ENCODE measurements around the gene YBX3.

YBX3 gene

DNA sequence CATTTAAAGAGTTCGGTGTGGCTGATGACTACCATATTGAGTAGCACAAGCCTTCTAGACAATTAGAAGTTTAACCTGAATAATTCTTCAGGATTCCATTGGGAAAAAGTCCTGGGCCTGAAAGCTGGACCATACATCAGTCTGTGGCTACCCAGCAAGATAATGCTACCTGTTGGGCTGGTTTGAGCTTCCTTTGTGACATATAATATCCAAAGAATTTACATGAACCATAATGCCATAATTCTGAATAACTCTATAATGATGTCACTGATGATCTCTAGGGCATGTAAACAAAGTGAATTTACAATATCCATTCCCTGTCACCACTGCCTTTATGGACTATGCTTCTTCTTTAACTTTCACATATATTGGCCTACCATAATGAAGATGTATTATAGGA lies 3.8 kb upstream of the YBX3 start:
- TF ChIP-seq, protein P1, sequence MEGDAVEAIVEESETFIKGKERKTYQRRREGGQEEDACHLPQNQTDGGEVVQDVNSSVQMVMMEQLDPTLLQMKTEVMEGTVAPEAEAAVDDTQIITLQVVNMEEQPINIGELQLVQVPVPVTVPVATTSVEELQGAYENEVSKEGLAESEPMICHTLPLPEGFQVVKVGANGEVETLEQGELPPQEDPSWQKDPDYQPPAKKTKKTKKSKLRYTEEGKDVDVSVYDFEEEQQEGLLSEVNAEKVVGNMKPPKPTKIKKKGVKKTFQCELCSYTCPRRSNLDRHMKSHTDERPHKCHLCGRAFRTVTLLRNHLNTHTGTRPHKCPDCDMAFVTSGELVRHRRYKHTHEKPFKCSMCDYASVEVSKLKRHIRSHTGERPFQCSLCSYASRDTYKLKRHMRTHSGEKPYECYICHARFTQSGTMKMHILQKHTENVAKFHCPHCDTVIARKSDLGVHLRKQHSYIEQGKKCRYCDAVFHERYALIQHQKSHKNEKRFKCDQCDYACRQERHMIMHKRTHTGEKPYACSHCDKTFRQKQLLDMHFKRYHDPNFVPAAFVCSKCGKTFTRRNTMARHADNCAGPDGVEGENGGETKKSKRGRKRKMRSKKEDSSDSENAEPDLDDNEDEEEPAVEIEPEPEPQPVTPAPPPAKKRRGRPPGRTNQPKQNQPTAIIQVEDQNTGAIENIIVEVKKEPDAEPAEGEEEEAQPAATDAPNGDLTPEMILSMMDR (IDR thresholded peaks at IDR 0.05; ENCODE audit: low read depth, low read length, missing control alignments): no peak
- no peak overlapping the region for H3K4me3 ChIP-seq (ENCODE audit: low read depth, low read length)
- in situ Hi-C loops (cut with HindIII; ENCODE audit: low sequenced_read_pairs): no loop called here
- no peak for DNase-seq (ENCODE audit: low read depth)

DNA sequence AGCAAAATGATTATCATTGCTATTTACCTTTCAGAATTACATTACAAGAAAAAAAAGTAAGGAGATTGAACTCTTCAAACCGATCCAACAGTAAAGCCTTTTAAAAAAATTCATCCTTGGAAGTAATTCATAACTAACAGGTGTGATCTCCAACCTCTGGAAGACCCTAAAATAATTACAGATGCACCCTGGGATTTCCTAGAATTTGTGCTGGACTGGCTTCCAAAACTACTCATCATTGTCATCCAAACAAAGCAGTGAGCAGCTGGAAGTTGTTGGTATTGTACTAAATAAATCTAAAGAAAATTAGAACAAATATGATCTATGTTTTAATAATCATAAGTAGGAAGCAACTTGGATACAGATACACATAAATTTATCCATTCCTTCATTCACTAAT lies 1.9 kb upstream of the YBX3 start:
- TF ChIP-seq, protein P1 (IDR thresholded peaks at IDR 0.05; ENCODE audit: low read depth, low read length, missing control alignments): no peak
- DNase-seq (ENCODE audit: low read depth): no peak
- in situ Hi-C loops (cut with HindIII; ENCODE audit: low sequenced_read_pairs): no loop called here
- no peak overlapping the region for H3K4me3 ChIP-seq (ENCODE audit: low read depth, low read length)

DNA sequence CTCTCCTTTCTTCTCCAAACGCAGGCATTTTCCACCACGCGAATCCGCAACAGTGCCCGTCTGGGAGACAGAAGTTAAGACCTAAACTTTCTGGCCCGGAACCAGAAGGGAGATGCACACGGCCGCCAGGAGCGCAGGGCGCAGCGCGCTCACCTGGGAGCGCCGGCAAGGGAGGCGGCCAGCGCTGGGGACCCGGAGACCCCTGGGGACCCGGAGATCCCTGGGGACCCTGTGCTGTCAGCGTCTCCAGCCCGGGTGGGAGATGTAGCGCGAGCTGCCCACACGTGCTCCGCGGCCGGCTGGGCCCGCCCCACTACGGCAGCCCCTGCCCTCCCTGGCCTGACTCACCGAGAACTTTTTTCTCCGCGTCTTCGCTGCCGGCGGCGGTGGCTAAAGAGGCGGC lies 620 bp downstream of the YBX3 start:
- in situ Hi-C loops (cut with HindIII; ENCODE audit: low sequenced_read_pairs): no loop called here
- no peak for DNase-seq (ENCODE audit: low read depth)

DNA sequence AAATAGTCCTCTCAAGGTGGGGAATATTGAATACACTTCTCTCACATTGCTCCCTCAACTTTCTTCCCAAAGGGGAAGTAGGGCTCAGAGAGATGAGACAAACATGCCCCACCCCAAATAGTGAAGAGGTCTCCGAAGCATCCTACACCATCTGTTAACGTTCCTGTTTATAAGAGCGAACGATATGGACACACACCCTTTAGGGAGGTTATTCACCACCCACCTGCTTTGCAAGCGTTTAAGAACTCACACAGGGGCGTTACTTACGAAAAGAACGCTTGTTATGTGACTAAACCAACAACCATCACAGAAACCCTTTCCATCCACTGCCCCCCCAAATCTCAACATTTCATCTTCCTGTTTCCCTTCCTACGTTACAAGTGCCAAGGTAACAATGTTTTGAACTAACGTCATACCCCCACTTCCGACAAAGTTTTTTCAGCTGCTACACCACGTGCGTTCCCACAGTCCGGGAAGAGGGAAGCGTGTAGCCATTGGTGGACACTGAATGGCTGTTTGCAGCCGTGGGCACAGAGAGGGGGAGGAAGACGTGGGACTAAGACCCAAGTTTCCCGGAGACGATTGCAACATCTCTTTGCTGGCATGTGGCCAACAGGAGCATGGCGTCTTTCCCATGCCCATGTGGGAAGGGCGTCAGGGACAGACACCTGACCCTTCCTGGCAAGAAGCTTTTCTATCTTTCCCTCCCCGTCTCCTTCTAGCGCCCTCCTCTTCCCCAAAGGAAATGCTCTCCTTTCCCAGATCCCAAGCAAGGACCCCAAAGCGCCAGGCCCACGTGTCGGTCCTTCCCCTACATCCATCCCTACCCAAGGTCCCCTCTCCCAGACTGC lies 1.2 kb downstream of the YBX3 start:
- peak overlapping the region; percentile 73 for H3K4me3 ChIP-seq (ENCODE audit: low read depth, low read length)
- peak; percentile 94 for DNase-seq (ENCODE audit: low read depth)
- TF ChIP-seq, protein P1 (IDR thresholded peaks at IDR 0.05; ENCODE audit: low read depth, low read length, missing control alignments): no peak
- in situ Hi-C loops (cut with HindIII; ENCODE audit: low sequenced_read_pairs): no loop called here

More for the DNA sequence above, 620 bp downstream of the YBX3 start:
- TF ChIP-seq, protein P1 (IDR thresholded peaks at IDR 0.05; ENCODE audit: low read depth, low read length, missing control alignments): peak; percentile 27
- H3K4me3 ChIP-seq (ENCODE audit: low read depth, low read length): peak overlapping the region; percentile 73

DNA sequence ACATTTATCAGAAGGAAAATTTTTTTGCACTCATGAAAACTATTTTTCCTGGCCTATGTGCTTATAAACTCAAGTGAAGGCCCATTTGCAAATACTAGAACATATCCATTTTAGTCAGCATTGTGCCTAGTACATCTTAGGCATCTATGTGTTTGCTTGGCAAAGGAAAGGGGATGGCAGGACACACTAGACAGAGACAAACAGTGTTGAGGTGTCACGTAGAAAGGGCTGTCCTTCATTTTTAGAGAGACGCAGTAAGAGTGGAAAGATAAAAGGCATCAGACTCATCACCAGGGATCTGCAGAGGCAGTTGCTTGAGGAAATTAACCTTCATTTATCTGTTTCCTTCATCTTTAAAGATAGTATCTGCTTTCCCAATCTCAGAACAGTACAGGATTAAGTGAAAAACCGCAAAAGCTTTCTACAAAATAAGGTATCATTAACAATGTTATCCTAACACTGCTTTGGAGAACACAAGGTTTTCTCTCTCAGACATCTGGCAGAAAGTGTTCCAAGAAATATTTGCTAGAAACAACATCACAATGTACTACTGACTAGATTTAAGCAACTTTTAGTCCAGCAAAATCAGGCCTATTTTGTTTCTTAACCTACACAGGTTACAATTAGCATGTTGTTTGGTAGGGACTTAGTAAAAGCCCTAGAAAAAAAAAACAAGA lies 2.0 kb downstream of the YBX3 start:
- no peak for DNase-seq (ENCODE audit: low read depth)

DNA sequence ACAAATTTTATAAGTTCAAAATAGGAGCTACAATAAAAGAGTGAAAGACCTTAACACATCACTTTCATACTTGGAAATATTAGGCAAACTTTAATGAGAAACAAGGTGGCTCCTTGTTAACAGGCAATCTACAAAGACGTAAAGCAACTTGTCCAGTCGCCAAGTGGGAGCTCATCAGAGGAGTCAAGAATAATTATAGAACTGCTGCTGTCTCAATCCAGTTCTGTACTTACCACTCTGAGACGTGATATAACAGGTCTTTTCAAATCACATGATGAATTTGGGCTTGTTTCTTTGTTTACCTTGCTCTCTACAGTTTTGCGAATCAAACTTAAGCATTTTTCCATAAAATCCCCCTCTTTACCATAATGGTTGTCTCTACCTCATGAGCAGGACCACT lies 3.6 kb downstream of the YBX3 start:
- TF ChIP-seq, protein P1 (IDR thresholded peaks at IDR 0.05; ENCODE audit: low read depth, low read length, missing control alignments): no peak
- no peak overlapping the region for H3K4me3 ChIP-seq (ENCODE audit: low read depth, low read length)
- no peak for DNase-seq (ENCODE audit: low read depth)
- in situ Hi-C loops (cut with HindIII; ENCODE audit: low sequenced_read_pairs): no loop called here

More for the DNA sequence above, 2.0 kb downstream of the YBX3 start:
- TF ChIP-seq, protein P1 (IDR thresholded peaks at IDR 0.05; ENCODE audit: low read depth, low read length, missing control alignments): no peak
- peak overlapping the region; percentile 73 for H3K4me3 ChIP-seq (ENCODE audit: low read depth, low read length)
- in situ Hi-C loops (cut with HindIII; ENCODE audit: low sequenced_read_pairs): no loop called here
